DMS79 (cell line): ENCODE data around the gene TVP23C.

ENCODE experiments used
- DNase-seq: peaks from one replicate; lab custom pipeline; 2025; lab: John Stamatoyannopoulos, UW

TVP23C gene

DNA sequence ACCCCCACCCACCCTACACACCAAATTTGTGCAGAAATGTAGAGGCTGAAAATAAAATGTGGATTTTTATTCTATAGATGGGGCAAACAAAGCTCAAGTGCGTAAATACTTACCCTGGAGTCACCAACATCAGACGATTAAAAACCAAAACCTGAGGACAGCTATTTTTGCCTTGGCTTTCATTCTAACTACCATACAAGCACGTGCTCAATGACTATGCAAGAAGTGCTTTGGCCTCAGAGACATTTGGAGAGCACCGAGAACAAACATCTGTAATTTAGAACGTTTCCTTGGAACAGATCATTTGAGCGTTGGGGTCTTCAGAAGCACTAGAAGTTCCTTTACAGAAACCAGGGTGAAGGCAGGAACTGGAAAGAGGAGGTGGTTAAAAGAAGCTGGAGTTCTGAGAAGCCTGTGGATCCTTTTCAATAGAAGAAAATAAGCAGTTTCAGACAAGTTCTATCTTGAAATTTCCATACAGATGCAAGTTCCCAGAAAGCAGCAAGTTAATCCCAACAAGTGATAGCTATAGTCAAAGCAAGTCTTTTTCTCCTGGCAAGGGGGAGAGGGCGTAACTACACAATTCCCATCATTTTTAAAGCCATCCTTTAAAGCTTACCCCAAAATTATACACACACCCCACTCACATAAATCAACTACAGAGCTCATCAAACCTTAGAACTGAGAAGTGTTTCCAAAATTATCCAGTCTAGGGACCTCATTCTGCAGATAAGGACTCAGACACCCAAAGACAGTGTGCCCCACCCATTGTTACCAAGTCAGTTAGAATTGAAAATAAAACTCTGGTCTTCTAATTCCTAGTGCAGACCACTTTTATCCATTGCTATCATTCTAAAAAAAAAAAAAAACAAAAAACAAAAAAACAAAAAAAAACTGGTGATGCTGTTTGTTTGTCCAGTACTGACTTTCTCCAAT lies 66.3 kb downstream of the TVP23C start:
- no peak for DNase-seq

DNA sequence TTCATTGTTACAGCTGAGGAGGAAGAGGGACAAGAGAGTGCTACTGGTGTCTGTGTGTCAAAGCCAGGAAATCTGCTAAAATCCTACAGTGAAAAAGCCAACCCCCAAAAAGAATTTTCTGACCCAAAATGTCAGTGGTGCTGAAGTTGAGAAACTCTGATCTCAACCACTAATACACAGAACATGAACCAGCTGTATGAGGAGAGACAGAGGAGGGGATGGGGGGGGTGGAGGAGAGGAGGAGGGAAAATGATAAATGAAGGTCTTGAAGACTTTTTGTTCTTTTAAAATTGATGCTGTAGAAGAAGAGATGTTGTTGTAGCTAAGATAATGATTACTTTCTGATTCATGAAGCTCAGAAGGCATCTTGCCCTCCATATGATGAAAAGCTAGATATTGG lies 68.5 kb downstream of the TVP23C start:
- DNase-seq = no peak

DNA sequence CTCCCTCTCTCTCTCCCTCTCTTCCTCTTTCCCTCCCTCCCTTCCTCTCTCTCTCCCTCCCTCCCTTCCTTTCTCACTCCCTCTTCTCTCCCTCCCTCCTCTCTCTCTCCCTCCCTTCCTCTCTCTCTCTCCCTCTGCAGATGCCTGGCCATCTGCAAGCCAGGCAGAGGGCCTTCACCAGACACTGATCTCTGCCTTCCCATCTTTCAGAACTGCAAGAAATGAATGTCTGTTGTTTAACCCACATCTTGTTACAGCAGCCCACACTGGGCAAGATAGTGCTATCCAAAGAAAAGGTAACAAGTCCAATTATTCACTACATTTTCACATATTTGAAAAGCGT lies 69.6 kb downstream of the TVP23C start:
- DNase-seq = no peak

GRCh38 chr17:15492791-15493692 lies 70.2 kb downstream of the TVP23C start:
- DNase-seq = no peak

- no peak for DNase-seq
These were observed 71.1 kb downstream of the TVP23C start for GRCh38 chr17:15492186-15492585.

DNA sequence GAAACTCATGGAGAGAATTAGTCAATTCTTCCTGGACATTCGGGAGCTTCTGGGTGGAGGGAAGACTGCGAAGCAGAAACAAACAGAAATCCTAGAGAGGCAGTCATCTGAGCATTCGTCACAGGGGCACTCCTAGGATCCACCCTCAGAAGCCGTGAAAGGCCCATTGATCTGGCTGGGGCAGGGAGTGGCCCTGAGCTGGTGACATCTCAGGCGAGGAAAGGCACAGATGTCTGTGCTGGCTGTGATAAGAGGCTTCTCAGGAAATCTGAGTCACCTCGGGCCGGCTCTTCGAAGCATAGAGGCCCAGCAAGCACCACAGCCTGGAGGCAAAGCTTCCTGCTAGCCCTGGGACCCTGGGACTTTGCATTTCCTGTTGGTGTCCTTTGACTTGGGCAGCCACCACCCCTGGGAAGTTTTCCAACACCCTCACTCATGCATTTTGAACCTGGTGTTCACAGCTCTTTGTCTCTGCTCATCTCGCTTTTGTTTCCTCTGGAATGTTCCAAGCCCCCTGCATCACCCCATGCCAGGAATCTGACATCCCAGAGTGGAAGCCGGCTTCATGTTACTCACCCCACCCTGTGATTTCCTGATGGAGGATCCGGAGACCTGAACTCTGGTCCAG lies 72.5 kb downstream of the TVP23C start:
- no peak for DNase-seq

DNA sequence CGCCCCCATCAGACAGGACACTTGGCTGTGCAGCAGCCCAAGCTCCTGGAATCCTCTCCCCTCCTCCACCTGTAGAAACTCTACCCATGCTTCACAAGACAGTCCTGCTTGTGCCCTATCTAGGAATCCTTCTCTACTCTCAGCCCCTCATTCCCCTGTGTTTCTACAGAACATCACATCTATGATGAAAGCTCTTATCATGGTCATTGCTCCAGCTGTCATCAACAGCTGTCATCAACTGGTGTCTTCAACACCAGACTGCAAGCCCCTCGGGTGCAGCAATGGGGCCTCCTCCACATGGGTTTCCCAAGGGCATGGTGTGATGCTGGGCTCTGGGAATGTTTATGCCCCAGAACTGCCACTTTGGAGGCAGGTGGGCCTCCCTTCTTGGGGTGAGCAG lies 74.7 kb downstream of the TVP23C start:
- no peak for DNase-seq

- DNase-seq = no peak
These were observed 78.2 kb downstream of the TVP23C start for GRCh38 chr17:15485045-15485444.

- no peak for DNase-seq
These were observed 79.9 kb downstream of the TVP23C start for GRCh38 chr17:15483431-15483830.

DNA sequence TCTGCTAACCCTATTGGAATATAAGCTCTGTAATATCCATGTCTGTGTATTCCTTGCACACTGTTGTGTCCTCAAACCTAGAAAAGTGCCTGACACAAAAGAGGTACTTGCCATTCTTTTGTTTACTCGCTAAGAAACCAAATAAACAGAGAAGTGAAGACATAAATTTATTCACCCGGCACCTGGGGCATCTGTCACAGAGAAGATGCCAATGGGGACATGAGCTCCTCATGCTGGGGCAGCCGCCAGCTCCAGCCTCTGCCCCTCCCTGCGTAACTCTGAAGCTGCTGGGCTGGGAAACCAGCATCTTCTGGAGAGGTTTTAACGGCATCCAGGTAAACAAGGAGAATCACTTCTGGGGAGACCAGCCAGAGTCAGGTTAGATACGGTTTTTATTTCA lies 80.8 kb downstream of the TVP23C start:
- DNase-seq = no peak

GRCh38 chr17:15481481-15481880 lies 81.8 kb downstream of the TVP23C start:
- DNase-seq = no peak

DNA sequence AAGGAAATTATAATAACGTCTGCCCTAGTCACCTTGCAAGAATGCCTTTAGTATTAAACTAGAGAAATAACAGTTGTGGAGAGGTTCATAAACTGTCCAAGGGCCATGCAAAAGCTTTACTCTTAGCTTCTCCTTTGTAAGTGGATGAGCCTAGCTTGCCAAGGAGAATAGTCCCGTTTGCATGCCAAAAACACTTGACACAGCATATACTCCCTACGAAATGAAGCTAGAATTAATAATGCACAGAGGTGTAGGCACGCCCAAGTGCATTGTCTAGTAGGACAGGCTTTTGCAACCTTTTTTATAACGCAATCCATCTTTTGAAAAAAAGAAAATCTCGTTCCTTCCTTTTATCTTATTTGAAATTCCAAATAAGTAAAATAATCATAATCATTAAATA lies 83.1 kb downstream of the TVP23C start:
- DNase-seq = peak; percentile 34

DNA sequence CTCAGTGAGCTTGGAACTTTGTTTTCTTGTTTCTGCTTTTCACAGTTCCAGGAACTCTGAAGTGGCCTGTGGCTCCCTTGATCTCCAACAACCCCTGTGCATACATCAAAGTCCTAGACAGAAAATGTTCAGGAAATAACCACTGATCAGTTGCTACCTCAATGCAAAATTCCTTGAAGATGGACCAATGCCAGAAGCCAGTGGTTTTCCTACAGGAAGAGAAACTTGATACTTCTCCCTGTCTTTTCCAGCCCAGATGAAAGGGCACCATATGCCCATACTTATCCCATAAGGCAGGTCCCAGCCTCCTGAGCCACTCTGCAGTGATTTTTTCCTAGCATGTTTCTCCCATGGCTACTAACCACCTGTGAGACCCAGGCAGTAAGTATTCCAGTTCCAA lies 83.6 kb downstream of the TVP23C start:
- no peak for DNase-seq

- DNase-seq = no peak
These were observed 84.4 kb downstream of the TVP23C start for GRCh38 chr17:15478845-15479244.

DNA sequence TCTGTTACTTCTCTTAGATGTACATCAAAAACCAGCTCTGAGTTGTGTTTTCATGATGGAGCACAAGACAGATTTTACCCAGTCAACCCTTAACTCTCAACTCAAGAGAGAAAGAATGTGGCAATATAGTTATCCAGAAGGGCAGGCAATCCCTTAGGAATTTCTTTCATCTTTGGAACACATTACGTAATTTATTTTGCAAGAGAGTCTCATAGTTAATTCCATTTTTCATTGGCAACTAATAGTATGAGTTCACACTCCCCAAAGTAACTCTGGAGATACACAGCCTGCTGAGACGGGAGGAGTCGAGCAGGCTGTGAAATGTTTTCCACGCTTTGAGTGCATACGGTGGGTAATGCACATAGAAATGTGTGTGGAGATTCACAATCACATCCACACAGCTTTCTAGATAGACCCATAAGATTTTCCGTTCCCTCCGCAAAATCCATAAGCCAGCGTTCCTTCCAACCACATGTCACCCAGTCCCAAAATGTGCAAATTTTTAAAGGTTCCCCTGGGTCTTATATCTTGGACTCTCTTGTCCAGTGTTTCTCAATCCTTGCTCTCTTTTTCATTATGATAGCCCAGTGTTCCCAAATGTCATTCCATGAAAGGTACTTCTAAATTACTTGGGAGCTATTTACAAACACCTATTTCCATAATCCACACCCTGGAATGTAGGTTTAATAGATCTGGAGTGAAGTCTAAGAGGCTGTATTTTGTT lies 87.5 kb downstream of the TVP23C start:
- no peak for DNase-seq

GRCh38 chr17:15472891-15473290 lies 90.4 kb downstream of the TVP23C start:
- DNase-seq = no peak

GRCh38 chr17:15470536-15470935 lies 92.7 kb downstream of the TVP23C start:
- DNase-seq = no peak

DNA sequence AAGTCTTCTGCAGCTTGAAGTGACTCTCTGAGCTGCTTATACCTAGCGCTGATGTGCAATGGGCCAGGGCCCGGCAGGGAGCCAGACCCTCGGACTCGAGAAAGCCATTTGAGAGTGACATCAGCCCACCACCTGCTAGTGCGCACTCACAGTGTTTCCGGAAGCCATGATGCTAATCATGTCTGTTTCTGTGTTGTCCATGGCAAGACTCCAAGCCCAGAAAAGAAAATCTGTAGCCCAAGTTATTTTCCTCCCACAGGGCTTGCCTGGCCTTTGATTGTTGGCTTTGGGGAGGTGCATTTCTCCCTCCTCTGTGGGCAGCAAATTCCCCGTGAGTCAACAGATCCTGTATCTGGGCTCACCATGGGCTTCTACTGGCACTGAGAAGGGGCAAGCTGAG lies 94.0 kb downstream of the TVP23C start:
- DNase-seq = no peak

DNA sequence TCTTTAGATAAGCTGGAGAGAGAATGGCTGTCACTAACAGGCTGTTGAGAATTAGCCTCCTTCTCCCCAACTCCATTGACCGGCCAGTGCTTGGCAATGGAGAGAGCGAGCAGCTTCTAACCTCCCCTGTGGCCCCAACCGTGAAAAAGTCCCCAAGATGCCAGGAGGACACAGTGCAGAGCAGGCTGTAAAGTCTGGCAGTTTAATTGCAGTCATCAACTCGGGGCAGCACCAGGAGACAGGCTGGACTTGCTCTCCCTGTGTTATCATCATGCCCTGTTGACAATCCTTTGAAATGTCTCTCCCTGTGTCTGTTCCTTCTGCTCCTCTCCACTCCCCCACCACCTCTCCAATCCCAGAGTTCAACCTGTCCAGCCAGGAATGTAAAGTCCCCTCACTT lies 95.2 kb downstream of the TVP23C start:
- DNase-seq = no peak

DNA sequence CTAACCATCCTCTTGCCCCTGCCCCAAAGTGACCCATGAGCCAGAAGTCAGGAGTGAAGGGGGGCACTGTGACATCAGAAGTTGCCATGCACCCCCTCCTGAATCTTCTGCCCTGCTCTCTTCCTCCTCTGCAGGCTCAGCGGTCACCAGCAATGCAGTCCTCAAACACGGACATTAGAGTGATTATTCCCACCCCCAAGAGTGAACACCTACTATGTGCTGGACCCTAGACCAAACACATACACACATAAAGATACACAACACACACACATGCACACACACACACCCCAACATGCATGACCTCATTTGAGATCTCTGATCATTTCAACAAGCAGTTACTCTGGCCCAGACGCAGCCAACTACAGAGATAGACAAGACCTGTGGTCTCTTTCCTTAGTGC lies 95.7 kb downstream of the TVP23C start, which contains the start of gene CDRT4:
Gene CDRT4, minus strand, starts transcription at position 30 of the 400 bp plus-strand sequence. CDS start 27,383 bp downstream, outside the sequence.
- no peak for DNase-seq

DNA sequence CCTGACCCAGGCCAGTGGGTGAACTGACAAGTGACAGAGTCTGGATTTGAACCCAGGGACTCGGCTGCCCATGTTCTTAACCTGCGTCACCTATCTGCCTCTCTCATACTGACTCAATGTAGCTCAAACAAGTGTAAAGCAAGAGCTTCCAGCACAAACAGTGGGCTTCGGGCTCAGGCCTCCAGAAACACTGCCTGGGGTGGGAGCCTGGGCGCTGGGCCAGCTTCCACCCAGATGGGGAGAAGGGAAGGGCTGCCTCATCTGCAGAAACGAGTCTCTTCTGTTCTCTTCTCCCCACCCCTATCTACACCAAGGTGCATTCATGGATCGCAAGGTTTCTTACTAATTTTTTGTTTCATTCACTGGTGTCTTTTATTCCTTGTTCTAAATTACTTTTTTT lies 97.2 kb downstream of the TVP23C start:
- no peak for DNase-seq
